ENCODE measurements around the gene SCAF4.

SCAF4 gene

DNA sequence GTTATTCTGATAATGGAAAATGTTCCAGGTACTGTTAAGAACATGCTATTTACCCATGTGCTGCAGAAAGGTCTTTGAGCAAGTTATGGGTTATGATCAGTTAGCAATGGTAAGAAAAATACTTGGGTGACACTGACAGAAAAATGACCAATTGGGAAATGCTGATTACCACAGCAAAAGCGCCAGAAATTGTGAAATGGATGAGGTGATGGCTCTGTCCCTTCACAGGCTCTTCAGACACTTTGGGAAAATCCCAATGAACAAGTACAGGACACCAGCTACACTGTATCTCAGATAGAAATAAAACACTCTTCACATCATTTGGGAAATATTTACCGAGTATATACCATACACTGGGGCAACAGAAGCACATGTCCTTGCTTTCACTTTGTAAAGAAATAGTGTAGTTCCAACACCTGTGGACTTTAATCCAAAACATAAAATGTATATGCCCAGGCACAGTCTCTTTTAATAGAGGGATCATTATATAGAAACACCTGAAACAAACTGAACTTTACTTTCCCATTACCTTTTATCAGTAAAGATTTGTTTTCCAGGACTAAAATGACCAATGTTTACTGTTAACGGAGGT is 58.5 kb downstream of the SCAF4 start:
- Histone ChIP-seq H3K9me2 (ENCODE audit: low read depth, low read length) (no peaks in the 10 kb centered on the region), H3K4me1 (ENCODE audit: insufficient read depth, low read length, severe bottlenecking) (peaks cover 15% of the 10 kb centered on the region), H2AFZ (ENCODE audit: low read length) (no peak overlapping the region), H3K27ac (ENCODE audit: low read depth, low read length, poor library complexity, severe bottlenecking) (no peak overlapping the region), H3K36me3 (ENCODE audit: insufficient read depth, low read length) (peaks cover 46% of the 10 kb centered on the region; the same call in 1 of the 2 replicates), H3K27me3 (ENCODE audit: insufficient read depth, low read length) (no peaks in the 10 kb centered on the region), H3K79me2 (ENCODE audit: insufficient read depth, low read length) (no peaks in the 10 kb centered on the region), H3K4me3 (ENCODE audit: low read depth, low read length, poor library complexity, severe bottlenecking) (no peak overlapping the region), H3K9ac (ENCODE audit: low read length) (no peak overlapping the region), H3K9me3 (ENCODE audit: low read length) (no peaks in the 10 kb centered on the region), H3F3A (ENCODE audit: insufficient read depth, low read length) (peaks cover 7% of the 10 kb centered on the region), H3K4me2 (ENCODE audit: low read length) (no peak overlapping the region), H4K20me1 (ENCODE audit: insufficient read depth, low read length) (no peaks in the 10 kb centered on the region)
- TF ChIP-seq, protein P1, sequence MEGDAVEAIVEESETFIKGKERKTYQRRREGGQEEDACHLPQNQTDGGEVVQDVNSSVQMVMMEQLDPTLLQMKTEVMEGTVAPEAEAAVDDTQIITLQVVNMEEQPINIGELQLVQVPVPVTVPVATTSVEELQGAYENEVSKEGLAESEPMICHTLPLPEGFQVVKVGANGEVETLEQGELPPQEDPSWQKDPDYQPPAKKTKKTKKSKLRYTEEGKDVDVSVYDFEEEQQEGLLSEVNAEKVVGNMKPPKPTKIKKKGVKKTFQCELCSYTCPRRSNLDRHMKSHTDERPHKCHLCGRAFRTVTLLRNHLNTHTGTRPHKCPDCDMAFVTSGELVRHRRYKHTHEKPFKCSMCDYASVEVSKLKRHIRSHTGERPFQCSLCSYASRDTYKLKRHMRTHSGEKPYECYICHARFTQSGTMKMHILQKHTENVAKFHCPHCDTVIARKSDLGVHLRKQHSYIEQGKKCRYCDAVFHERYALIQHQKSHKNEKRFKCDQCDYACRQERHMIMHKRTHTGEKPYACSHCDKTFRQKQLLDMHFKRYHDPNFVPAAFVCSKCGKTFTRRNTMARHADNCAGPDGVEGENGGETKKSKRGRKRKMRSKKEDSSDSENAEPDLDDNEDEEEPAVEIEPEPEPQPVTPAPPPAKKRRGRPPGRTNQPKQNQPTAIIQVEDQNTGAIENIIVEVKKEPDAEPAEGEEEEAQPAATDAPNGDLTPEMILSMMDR (IDR thresholded peaks at IDR 0.05; ENCODE audit: low read length), result no peak

DNA sequence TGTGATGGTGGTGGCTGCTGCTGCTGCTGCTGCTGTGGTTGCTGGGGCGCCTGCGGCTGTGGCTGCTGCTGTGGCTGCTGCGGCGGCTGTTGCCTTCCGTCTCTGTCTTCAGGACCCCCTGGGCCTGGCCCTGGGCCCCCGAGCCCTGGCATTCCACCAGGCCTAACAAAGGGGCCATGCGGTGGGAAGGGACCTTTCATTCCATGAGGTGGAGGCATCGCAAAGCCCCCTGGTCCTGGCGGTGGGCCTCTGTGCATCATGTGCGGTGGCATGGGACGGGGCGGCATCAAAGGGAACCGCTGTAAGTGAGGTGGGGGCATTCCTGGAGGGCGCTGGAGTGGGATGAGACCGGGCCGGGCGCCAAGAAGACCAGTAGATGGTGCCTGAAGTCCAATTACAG is 60.0 kb downstream of the SCAF4 start:
- Histone ChIP-seq H3K27ac (ENCODE audit: low read depth, low read length, poor library complexity, severe bottlenecking) (peak overlapping the region; percentile 65), H3F3A (ENCODE audit: insufficient read depth, low read length) (peaks cover 11% of the 10 kb centered on the region), H3K4me1 (ENCODE audit: insufficient read depth, low read length, severe bottlenecking) (peaks cover 15% of the 10 kb centered on the region)

DNA sequence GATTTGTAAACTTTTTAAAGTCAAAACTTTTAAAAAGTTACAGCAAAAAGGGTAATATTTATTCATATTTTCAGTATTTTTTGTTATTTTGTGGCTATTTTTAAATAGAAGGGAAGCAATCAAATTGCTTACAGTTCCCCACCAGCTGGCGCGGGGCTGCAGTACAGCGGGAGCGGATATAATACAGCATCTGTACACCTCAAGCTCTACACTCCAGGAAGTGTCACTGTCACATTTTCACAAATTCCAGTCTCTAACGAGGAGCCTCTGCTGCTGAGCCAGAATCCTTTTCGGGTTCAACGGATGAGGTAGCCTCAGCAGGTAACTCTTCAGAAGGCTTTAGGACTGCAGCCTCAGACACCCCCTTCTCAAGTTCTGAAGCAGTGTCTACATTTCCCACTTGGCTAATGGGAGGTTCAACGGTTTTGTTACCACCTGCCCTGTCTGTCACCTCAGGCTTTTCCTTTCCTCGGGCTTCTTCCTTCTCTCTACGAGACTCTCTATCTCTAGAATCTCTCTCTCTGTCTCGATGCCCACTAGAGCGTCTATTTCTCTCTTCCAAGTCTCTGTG is 60.7 kb downstream of the SCAF4 start:
- Histone ChIP-seq H3K79me2 (ENCODE audit: insufficient read depth, low read length) (no peaks in the 10 kb centered on the region), H3K9me3 (ENCODE audit: low read length) (no peaks in the 10 kb centered on the region), H3K4me3 (ENCODE audit: low read depth, low read length, poor library complexity, severe bottlenecking) (no peak overlapping the region), H4K20me1 (ENCODE audit: insufficient read depth, low read length) (no peaks in the 10 kb centered on the region), H3K4me2 (ENCODE audit: low read length) (no peak overlapping the region), H3F3A (ENCODE audit: insufficient read depth, low read length) (peaks cover 11% of the 10 kb centered on the region), H3K27ac (ENCODE audit: low read depth, low read length, poor library complexity, severe bottlenecking) (peak overlapping the region; percentile 65), H3K27me3 (ENCODE audit: insufficient read depth, low read length) (no peaks in the 10 kb centered on the region), H3K9me2 (ENCODE audit: low read depth, low read length) (no peaks in the 10 kb centered on the region), H2AFZ (ENCODE audit: low read length) (no peak overlapping the region), H3K4me1 (ENCODE audit: insufficient read depth, low read length, severe bottlenecking) (peaks cover 9% of the 10 kb centered on the region), H3K9ac (ENCODE audit: low read length) (no peak overlapping the region), H3K36me3 (ENCODE audit: insufficient read depth, low read length) (peaks cover 62% of the 10 kb centered on the region)
- TF ChIP-seq, protein P1 (IDR thresholded peaks at IDR 0.05; ENCODE audit: low read length), result no peak
- TF ChIP-seq EZH2 (IDR thresholded peaks at IDR 0.05; ENCODE audit: borderline replicate concordance, low read length), result no peak

More for the DNA sequence above, 60.0 kb downstream of the SCAF4 start:
- Histone ChIP-seq H3K4me3 (ENCODE audit: low read depth, low read length, poor library complexity, severe bottlenecking) (no peak overlapping the region), H3K9me2 (ENCODE audit: low read depth, low read length) (no peaks in the 10 kb centered on the region), H3K9me3 (ENCODE audit: low read length) (no peaks in the 10 kb centered on the region), H3K9ac (ENCODE audit: low read length) (no peak overlapping the region), H3K79me2 (ENCODE audit: insufficient read depth, low read length) (no peaks in the 10 kb centered on the region), H2AFZ (ENCODE audit: low read length) (no peak overlapping the region), H4K20me1 (ENCODE audit: insufficient read depth, low read length) (no peaks in the 10 kb centered on the region), H3K4me2 (ENCODE audit: low read length) (no peak overlapping the region), H3K36me3 (ENCODE audit: insufficient read depth, low read length) (peaks cover 55% of the 10 kb centered on the region), H3K27me3 (ENCODE audit: insufficient read depth, low read length) (no peaks in the 10 kb centered on the region)
- TF ChIP-seq EZH2 (IDR thresholded peaks at IDR 0.05; ENCODE audit: borderline replicate concordance, low read length), result no peak
- TF ChIP-seq, protein P1 (IDR thresholded peaks at IDR 0.05; ENCODE audit: low read length), result no peak
